ENCODE results near the gene CSF3R. TPM values are rescaled to one million over a fixed set of nuclear protein-coding genes. Genes with fewer than 3 reads are reported as not detected.

CSF3R gene
- total and polyA plus RNA-seq, 2 of the 4 experiments (the other 2 are of a cell fraction), result not detected

- dilution Hi-C loops (cut with HindIII; ENCODE audit: low sequenced_read_pairs, unreplicated experiment) (no loop called here), in situ Hi-C loops (cut with MboI; ENCODE audit: low sequenced_read_pairs) (no loop called here), intact Hi-C loops (cut with micrococcal nuclease) (no loop called here)
- POLR2A ChIA-PET (ENCODE audit: unreplicated experiment), result no interaction called here
- no peak overlapping the region for H2AFZ ChIP-seq (replicated peaks; ENCODE audit: low read length, poor library complexity)
- no peak overlapping the region for H3K56ac ChIP-seq (ENCODE audit: extremely low read depth, insufficient read depth, low read length)
- ATAC-seq (ENCODE audit: low read depth), result no peak
- H3K27me3 ChIP-seq (ENCODE audit: control insufficient read depth, insufficient read depth, low read length), result no peaks in the 10 kb centered on the region
- H2BK120ac ChIP-seq (ENCODE audit: low read depth, low read length), result no peak overlapping the region
- H3K9me3 ChIP-seq (ENCODE audit: control insufficient read depth, insufficient read depth, low read length), result no peaks in the 10 kb centered on the region
- H3K9ac ChIP-seq (ENCODE audit: low read depth, low read length), result no peak overlapping the region
- H3K36me3 ChIP-seq (ENCODE audit: control insufficient read depth, insufficient read depth, low read length), result no peaks in the 10 kb centered on the region
- H3K4me1 ChIP-seq (ENCODE audit: control insufficient read depth, insufficient read depth, low read length), result peaks cover 2% of the 10 kb centered on the region; the same call in 1 of the 2 replicates
- H3K4me2 ChIP-seq (ENCODE audit: low read depth, low read length), result no peak overlapping the region
- TF ChIP-seq CTCF (conservative IDR thresholded peaks at IDR 0.05; ENCODE audit: low read depth, low read length) (peak; percentile 27; the same call in 1 of the 2 replicates), ELK1 (IDR thresholded peaks at IDR 0.05; ENCODE audit: borderline replicate concordance, low read depth, low read length) (no peak), RAD21 (IDR thresholded peaks at IDR 0.05; ENCODE audit: low read length) (0 out of 2 replicates have a peak, but pooled peaks have one; percentile 3)
- H3K27ac ChIP-seq (ENCODE audit: insufficient read depth, low read length), result no peak overlapping the region
- DNase-seq, result no peak
- no peak overlapping the region for H4K8ac ChIP-seq (ENCODE audit: low read depth in 2 of 2, low read length in 2 of 2)
- no peak overlapping the region for H2BK20ac ChIP-seq (ENCODE audit: low read depth, low read length)
- peaks cover 0 to 11% of the 10 kb centered on the region in 2 experiments; a peak in 2 of 4 replicates for H3K79me1 ChIP-seq (ENCODE audit: low read depth in 1 of 2, low read length in 2 of 2)
- CTCF ChIA-PET, result no interaction called here
- no peak overlapping the region for H4K91ac ChIP-seq (ENCODE audit: insufficient read depth, low read depth, low read length)
- no peak overlapping the region for H2AK9ac ChIP-seq (replicated peaks; ENCODE audit: low read depth, low read length, poor library complexity)
- H2BK15ac ChIP-seq (ENCODE audit: low read depth, low read length), result no peak overlapping the region
- no peak overlapping the region for H4K5ac ChIP-seq (ENCODE audit: low read depth, low read length)
- WGBS, 2 experiments (ENCODE audit: extremely low coverage in 2 of 2, insufficient read length in 1 of 2), result 89% methylated on average over 5 of the region's 8 CpGs; no CpG with 5 or more reads in 1 of the 2 experiments
- no peak overlapping the region for H3K23ac ChIP-seq (ENCODE audit: low read depth, low read length)
- no peaks in the 10 kb centered on the region for H3K9me1 ChIP-seq (ENCODE audit: insufficient read depth, low read length)
- no peak overlapping the region for H3K4me3 ChIP-seq (ENCODE audit: insufficient read depth, low read depth, low read length)
- H3K14ac ChIP-seq (replicated peaks; ENCODE audit: low read depth, low read length), result no peak overlapping the region
- BruUV-seq (replicated peaks), result no TSS peak
- no peak overlapping the region for H3K4ac ChIP-seq (ENCODE audit: low read depth, low read length)
- no peak overlapping the region for H2AK5ac ChIP-seq (ENCODE audit: low read depth, low read length)
- H4K20me1 ChIP-seq (ENCODE audit: insufficient read depth, low read length), result no peaks in the 10 kb centered on the region
- no peak overlapping the region for H3K18ac ChIP-seq (ENCODE audit: low read depth, low read length)
- no peak overlapping the region for H2BK5ac ChIP-seq (ENCODE audit: low read depth, low read length, poor library complexity, severe bottlenecking)
Measured at GRCh38 chr1:36446271-36446670, 36.4 kb downstream of the CSF3R start.

Data from IMR-90 (cell line).